ENCODE data around the gene POC1A. TPM values are rescaled to one million over a fixed set of nuclear protein-coding genes. Genes with fewer than 3 reads are reported as not detected.
A peak's percentile ranks its signal among the peaks of the same experiment; 100 is the strongest.

The POC1A gene
- total and polyA plus RNA-seq, 9 of the 15 experiments (the other 6 are each of a cell fraction or from before 2014, with no cell fraction given) = 7.2 to 17.5 (median 12.1) TPM

- FAIRE-seq = no peak
- ChIA-PET CTCF (ENCODE audit: low intra/inter-chr PET ratio) (no interaction called here), POLR2A (interaction anchor here (0.5 to 1.2 kb wide), 6 partner anchors 9 to 96 kb away, joined by 3 to 6 read pairs (median 3); partner anchors contain the start of genes ALAS1 and TWF2)
Measured at GRCh38 chr3:52183786-52184445, 29.7 kb upstream of the POC1A start.

GRCh38 chr3:52182691-52183090, 28.5 kb upstream of the POC1A start:
- ATAC-seq = no peak
- intact Hi-C loops (cut with micrococcal nuclease) (no loop called here), in situ Hi-C loops (cut with MboI) (no loop called here)
- no peaks in the 10 kb centered on the region for H3K79me2 ChIP-seq (ENCODE audit: control insufficient read depth, insufficient read depth, low read length)
- H3K4me3 ChIP-seq = no peak overlapping the region
- H3K9me3 ChIP-seq (replicated peaks; ENCODE audit: control insufficient read depth, insufficient read depth, low read depth, low read length) = no peaks in the 10 kb centered on the region
- no peaks in the 10 kb centered on the region for H4K20me1 ChIP-seq (replicated peaks; ENCODE audit: control insufficient read depth, insufficient read depth, low read length)
- peak overlapping the region in 1 of 2 experiments; percentile 84; a peak in 1 of 4 replicates for H3K9ac ChIP-seq (ENCODE audit: insufficient read depth in 1 of 2, low read depth in 2 of 2, low read length in 2 of 2)
- H2AFZ ChIP-seq (ENCODE audit: low read depth, low read length) = no peak overlapping the region
- BruUV-seq (replicated peaks) = no TSS peak
- H3K27me3 ChIP-seq (ENCODE audit: control insufficient read depth in 2 of 2, insufficient read depth in 2 of 2, low read length in 2 of 2) = no peaks in the 10 kb centered on the region
- TF ChIP-seq PKNOX1 (IDR thresholded peaks at IDR 0.05) (peak; percentile 19; the same call in 1 of the 2 replicates), JUND (IDR thresholded peaks at IDR 0.05; ENCODE audit: borderline replicate concordance, low read depth, low read length) (no peak), JUND (tag; IDR thresholded peaks at IDR 0.05; ENCODE audit: borderline replicate concordance, low read depth, low read length) (no peak)
- ChIA-PET CTCF (ENCODE audit: low intra/inter-chr PET ratio) (no interaction called here), POLR2A (interaction anchor here (1.1 to 1.2 kb wide), 2 partner anchors 12 to 13 kb away, joined by 3 to 5 read pairs; no protein-coding TSS in a partner anchor)
- WGBS (ENCODE audit: insufficient coverage, low coverage, missing lambda C conversion rate) = 55% methylated on average over 2 of the region's 4 CpGs
- DNase-seq (ENCODE audit: extremely low read depth in 1 of 4, low spot score in 3 of 4) = no peak
- no peak overlapping the region for H3K4me2 ChIP-seq (ENCODE audit: insufficient read depth, low read length)
- FAIRE-seq = no peak
- H3K4me1 ChIP-seq (replicated peaks in 1 of 2; ENCODE audit: control insufficient read depth in 2 of 2, insufficient read depth in 2 of 2, low read length in 2 of 2) = peaks cover 21 to 31% of the 10 kb centered on the region in 2 experiments; a peak in 4 of 5 replicates
- H3K36me3 ChIP-seq (ENCODE audit: control insufficient read depth, insufficient read depth, low read length) = no peaks in the 10 kb centered on the region
- no peak overlapping the region for H3K27ac ChIP-seq (ENCODE audit: extremely low read depth, low read depth, low read length)
- peaks cover 2% of the 10 kb centered on the region for H3K9me1 ChIP-seq (ENCODE audit: control insufficient read depth, insufficient read depth, low read length)

More at GRCh38 chr3:52183786-52184445, 29.7 kb upstream of the POC1A start:
- Histone ChIP-seq H3K4me1 (replicated peaks in 1 of 2; ENCODE audit: control insufficient read depth in 2 of 2, insufficient read depth in 2 of 2, low read length in 2 of 2) (peaks cover 29 to 34% of the 10 kb centered on the region in 2 experiments), H3K79me2 (ENCODE audit: control insufficient read depth, insufficient read depth, low read length) (no peaks in the 10 kb centered on the region), H3K9me3 (replicated peaks; ENCODE audit: control insufficient read depth, insufficient read depth, low read depth, low read length) (no peaks in the 10 kb centered on the region), H4K20me1 (replicated peaks; ENCODE audit: control insufficient read depth, insufficient read depth, low read length) (0 out of 2 replicates have a peak, but pooled peaks cover 3% of the 10 kb centered on the region), H3K9ac (ENCODE audit: insufficient read depth in 1 of 2, low read depth in 2 of 2, low read length in 2 of 2) (no peak overlapping the region), H3K27ac (ENCODE audit: extremely low read depth, low read depth, low read length) (no peak overlapping the region), H3K9me1 (ENCODE audit: control insufficient read depth, insufficient read depth, low read length) (peaks cover 2% of the 10 kb centered on the region), H3K27me3 (ENCODE audit: control insufficient read depth in 2 of 2, insufficient read depth in 2 of 2, low read length in 2 of 2) (no peaks in the 10 kb centered on the region), H3K36me3 (ENCODE audit: control insufficient read depth, insufficient read depth, low read length) (no peaks in the 10 kb centered on the region), H3K4me2 (ENCODE audit: insufficient read depth, low read length) (no peak overlapping the region), H3K4me3 (no peak overlapping the region), H2AFZ (ENCODE audit: low read depth, low read length) (no peak overlapping the region)
- 67% methylated on average over 3 of the region's 7 CpGs for WGBS (ENCODE audit: insufficient coverage, low coverage, missing lambda C conversion rate)
- no TSS peak for BruUV-seq (replicated peaks)
- TF ChIP-seq SMAD4 (CRISPR knock-in tag; conservative IDR thresholded peaks at IDR 0.05) (no peak), TBP (optimal IDR thresholded peaks at IDR 0.05; ENCODE audit: low read depth, low read length) (no peak), ETV1 (tag; conservative IDR thresholded peaks at IDR 0.05; ENCODE audit: low read depth) (no peak), ZNF431 (CRISPR knock-in tag; IDR thresholded peaks at IDR 0.05) (no peak), ZNF586 (CRISPR knock-in tag; conservative IDR thresholded peaks at IDR 0.05) (no peak)
- intact Hi-C loops (cut with micrococcal nuclease) (no loop called here), in situ Hi-C loops (cut with MboI) (no loop called here)
- no peak for DNase-seq (ENCODE audit: extremely low read depth in 1 of 4, low spot score in 3 of 4)
- no peak for ATAC-seq

All from K562 (cell line).